Measurements from ENCODE around the gene SEC61B. TPM values are rescaled to one million over a fixed set of nuclear protein-coding genes. Genes with fewer than 3 reads are reported as not detected.

SEC61B gene
- total RNA-seq, 2 donors from 2014 or later = 108 to 117 TPM

DNA sequence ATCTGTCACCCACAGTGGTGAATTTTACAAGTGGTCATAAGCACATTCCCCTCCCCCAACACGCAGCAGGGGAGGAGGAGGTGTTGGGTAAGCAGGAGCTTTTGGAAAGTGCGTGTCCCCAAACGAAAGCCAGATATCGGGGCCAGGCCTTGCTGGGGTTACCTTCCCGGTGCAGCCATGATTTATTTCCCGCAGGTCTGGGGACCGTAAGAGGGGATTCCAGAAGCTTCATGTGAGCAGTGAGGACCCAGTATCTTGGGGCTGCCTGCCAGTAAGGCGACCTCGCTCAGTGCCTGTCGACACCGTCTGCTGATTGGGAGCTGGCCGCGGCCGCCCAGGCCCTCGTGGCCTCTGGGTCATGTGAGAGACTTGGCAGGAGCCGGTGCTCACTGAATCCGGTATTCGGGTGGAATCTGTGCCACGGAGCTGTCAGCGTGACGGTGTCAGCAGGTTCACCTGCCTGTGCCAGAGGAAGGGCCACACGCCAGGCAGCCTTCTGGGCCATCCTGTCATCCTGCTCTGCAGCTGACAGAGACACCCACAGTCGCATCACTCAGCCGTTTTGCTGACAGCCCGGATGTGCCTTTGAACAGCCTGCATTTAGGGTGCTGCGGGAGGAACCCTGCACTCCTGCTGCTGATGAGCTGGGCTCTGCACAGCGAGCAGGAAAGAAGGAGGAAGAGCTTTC lies 37.3 kb downstream of the SEC61B start:
- DNase-seq (ENCODE audit: low spot score) = peak; percentile 91
- intact Hi-C loops (cut with DNase I) = no loop called here

DNA sequence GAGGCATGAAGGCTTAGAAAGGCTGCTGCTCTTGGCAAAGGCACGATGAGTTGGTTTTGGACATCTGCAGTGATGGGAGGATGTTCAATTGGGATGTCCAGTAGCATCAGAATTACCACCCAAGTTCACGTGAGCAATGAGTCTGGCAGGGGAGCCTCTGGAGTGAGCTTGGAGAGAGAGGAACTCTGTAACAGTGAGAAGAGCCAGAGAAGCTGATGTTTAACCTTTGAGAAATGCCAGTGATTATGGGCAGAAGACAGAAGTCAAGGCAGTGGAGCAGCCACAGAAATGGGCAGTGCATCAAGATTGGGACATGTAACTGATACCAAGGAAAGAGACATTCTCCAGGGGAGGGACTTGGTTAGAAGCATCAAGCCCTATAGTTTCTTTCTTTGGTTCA lies 39.8 kb downstream of the SEC61B start:
- intact Hi-C loops (cut with DNase I) = loop anchor here in 1 of 2 donors (10.0 kb wide), 1 partner anchor 963 kb away; no protein-coding TSS in a partner anchor
- DNase-seq (ENCODE audit: low spot score) = no peak

DNA sequence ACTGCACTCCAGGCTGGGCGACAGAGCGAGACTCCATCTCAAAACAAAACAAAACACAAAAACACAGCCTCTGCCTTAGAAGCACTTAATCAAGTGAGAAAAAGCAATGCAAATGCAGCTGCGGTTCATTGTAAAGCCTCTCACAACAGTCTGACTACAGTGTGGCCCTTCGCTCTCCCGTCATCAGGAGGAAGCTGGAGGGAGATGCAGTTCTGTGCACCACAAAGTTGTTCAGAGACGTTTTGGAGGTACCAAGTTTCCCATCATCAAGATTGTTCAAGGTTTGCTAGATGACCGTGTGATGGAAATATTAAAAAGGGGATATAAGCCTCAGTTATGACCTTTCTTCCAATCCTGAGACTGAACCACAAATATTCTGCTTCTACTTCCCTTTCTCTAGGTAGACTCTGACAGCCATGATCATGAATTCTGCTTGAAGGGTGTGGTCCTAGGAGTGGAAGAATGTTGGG lies 40.9 kb downstream of the SEC61B start:
- no peak for DNase-seq (ENCODE audit: low spot score)

DNA sequence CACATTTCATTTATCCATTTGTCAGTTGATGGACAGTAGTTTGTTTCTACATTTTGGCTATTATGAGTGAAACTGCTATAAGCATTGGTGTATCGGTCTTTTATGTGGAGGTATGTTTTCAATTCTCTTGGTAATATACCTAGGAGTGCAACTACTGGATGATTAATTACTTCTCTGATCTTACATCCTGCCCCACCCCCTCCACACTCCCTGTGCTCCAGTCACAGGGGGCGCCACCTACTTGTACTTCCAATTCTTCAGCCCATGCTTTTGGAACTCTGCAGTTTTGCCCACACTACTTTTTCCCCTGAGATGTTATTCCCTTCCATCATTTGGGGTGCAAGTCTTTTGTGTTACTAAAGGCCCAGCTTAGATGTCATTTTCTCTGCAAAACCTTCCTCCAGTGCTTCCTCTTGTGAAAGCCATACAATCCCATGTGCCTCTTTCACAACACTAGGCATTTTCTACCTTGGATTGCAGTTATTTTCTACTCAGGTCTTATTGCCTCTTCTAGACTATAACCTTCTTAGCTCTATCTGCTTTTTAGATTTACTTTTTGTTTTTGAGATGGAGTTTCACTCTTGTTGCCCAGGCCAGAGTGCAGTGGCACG lies 42.1 kb downstream of the SEC61B start:
- intact Hi-C loops (cut with DNase I) = loop anchor here in 1 of 2 donors (10.0 kb wide), 1 partner anchor 961 kb away; no protein-coding TSS in a partner anchor
- no peak for DNase-seq (ENCODE audit: low spot score)

More for the DNA sequence above, 40.9 kb downstream of the SEC61B start:
- intact Hi-C loops (cut with DNase I) = loop anchor here in 1 of 2 donors (10.0 kb wide), 1 partner anchor 962 kb away; no protein-coding TSS in a partner anchor

DNA sequence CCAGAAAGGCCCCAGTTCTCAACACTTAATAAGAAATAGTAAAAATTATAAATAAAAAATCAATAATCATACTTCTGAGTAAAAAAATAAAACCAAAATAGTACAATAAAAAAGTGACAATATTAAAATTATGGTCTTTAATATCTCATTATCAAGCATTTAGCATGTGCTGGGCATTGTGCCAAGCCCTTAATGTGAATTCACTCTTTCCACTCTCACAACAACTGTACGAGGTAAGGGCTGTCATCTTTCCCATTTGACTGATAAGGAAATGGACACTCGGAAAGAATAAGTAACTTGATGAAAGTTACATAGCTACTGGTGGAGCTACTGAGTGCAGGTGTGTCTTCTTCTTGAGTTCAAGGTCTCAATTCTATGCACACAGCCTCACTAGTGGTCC lies 43.6 kb downstream of the SEC61B start:
- intact Hi-C loops (cut with DNase I) = loop anchor here in 1 of 2 donors (5.0 to 10.0 kb wide), 2 partner anchors 557 to 959 kb away; partner anchors contain the start of gene NR4A3
- DNase-seq (ENCODE audit: low spot score) = no peak

DNA sequence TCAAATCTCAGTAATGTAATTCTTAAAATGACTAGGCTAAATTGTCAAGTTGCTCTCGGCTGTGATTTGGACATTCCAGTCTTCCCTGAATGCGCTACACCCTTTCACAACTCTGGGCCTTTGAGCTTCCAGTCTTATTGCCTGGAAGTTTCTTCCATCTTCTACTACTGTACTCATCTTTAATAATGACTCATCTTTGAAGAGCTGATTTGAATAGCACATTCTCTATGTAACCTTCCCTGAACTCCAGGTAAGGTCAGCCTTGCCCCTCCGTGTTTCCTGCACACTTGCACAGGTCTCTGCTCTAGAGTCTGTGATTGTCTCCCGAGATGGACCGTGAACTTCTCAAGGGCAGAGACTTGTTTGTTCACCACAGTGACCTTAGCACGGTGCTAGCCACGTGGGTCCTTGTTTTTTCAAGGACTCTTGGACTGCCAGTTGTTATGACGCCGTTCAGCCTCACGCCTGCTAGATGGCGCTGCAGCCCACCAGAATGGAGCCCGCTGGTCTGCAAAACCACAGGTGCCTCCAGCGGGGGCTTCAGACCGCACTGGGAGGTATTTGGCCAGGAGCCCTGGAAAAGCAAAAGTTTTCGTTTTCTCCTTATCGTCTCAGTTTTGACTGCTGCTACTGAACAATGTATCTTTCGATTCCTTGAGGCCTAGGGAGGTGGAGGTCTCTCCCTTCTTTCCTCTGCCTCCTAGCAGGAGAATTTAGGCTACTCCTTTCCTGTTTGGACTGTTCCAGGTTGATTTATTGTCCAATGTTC lies 44.4 kb downstream of the SEC61B start:
- DNase-seq (ENCODE audit: low spot score) = peak; percentile 90
- intact Hi-C loops (cut with DNase I) = loop anchor here in 1 of 2 donors (5.0 to 10.0 kb wide), 2 partner anchors 556 to 958 kb away; partner anchors contain the start of gene NR4A3

DNA sequence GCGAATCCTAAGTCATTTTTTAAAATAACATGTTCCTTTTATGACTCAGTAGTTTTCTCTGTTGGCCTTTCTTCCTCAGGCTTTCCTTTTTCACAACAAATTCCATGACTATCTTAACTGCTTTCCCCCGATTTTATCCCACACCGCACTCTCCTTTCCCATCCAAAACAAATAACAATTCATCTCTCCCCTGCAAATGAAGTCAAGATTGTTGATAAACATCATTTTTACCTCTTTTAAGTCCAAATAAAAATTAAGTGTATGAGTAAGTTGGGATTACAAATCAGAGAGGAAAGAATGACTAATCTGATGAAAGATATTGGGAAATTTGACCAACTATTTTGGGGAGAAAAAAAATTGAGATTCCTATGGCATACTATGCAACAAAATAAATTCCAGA lies 47.3 kb downstream of the SEC61B start:
- intact Hi-C loops (cut with DNase I) = loop anchor here in 1 of 2 donors (5.0 to 10.0 kb wide), 2 partner anchors 553 to 955 kb away; partner anchors contain the start of gene NR4A3
- no peak for DNase-seq (ENCODE audit: low spot score)

DNA sequence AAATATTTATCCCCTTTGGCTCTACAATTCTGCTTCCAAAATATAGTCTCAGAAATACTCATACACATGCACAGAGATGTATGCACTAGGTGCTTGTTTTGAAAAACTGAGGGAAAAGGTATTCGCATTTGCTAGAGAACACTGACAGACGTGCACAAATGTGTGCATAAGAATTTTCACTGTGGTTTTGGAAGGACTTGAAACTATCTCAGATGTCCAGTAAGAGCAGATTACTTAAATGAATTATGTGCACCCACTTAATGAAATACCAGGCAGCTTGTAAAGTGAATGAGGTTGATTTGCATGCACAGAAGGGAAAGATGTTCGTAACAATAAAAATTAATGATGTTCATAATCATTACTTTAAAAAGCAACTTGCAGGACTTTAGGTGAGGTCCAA lies 48.4 kb downstream of the SEC61B start:
- DNase-seq (ENCODE audit: low spot score) = no peak
- intact Hi-C loops (cut with DNase I) = no loop called here

DNA sequence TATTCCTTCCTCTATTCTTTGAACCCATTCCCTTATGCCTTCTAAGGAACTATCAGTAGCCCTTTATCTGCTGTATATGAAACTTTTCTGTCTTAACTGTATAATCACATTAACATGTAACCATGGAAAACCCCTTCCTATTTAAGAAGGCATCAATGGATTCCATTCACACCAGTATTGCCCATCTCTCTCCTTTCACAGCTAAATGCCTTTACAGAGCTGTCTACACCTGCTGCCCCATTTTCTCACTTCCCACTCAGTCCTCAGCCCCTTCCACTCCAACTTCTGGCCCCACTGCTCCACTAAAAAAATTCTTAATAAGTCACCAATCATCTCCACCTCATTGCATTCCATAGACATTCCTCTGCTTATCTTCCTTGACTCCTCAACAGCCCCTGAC lies 50.8 kb downstream of the SEC61B start:
- DNase-seq (ENCODE audit: low spot score) = no peak
- intact Hi-C loops (cut with DNase I) = no loop called here

DNA sequence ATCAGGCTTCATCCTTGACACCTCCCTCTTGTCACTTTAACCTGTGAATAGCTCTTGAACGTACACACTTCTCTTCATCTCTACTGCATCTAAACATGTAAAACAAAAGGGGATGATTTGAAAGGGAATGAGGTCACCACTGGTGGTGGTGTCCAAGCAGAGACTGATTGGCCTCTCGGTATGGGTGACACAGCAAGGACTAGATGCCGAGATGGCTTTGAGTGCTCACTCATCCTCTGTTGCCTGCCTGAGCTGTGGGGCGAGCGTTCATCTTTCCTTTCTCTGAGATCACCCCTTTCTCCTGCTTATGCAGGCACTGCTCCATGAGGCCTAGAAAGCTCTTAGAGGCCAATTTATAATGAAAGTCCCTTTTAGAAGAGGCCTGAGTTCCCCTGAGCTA lies 51.9 kb downstream of the SEC61B start:
- intact Hi-C loops (cut with DNase I) = no loop called here
- no peak for DNase-seq (ENCODE audit: low spot score)

DNA sequence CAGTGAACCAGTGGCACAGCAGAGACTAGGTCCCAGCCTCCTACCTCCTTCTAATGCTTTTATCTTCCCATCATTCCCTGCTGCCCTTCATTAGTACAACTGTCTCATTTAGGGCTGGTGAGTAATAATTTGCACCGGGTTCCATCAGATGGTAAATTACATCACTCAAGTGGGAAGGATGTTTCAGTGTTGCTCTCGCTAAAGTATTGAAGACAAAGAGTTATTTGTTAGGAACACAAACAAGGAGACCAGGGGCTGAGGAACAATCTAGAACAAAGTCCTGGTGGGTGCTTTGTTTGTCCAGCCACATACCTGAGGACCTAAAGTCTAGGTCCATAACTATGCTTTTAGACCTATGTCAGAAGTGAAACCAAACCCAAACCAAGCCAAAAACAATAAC lies 52.4 kb downstream of the SEC61B start:
- DNase-seq (ENCODE audit: low spot score) = no peak
- intact Hi-C loops (cut with DNase I) = no loop called here

Other genes starting within 250 kb of the SEC61B start
- 10 to 100 TPM; 85.0 to 91.6 TPM for gene TGFBR1, start 117.2 kb upstream of the SEC61B start, total RNA-seq
- gene ALG2, start 340 bp upstream of the SEC61B start, total RNA-seq = 10 to 100 TPM; 22.5 to 25.4 TPM